ENCODE data around the gene ID1. TPM values are rescaled to one million over a fixed set of nuclear protein-coding genes. Genes with fewer than 3 reads are reported as not detected.

The ID1 gene
- total and polyA plus RNA-seq, 2 of the 13 experiments (the other 11 are each of a cell fraction or from before 2014, with no cell fraction given) = 320 to 419 TPM

DNA sequence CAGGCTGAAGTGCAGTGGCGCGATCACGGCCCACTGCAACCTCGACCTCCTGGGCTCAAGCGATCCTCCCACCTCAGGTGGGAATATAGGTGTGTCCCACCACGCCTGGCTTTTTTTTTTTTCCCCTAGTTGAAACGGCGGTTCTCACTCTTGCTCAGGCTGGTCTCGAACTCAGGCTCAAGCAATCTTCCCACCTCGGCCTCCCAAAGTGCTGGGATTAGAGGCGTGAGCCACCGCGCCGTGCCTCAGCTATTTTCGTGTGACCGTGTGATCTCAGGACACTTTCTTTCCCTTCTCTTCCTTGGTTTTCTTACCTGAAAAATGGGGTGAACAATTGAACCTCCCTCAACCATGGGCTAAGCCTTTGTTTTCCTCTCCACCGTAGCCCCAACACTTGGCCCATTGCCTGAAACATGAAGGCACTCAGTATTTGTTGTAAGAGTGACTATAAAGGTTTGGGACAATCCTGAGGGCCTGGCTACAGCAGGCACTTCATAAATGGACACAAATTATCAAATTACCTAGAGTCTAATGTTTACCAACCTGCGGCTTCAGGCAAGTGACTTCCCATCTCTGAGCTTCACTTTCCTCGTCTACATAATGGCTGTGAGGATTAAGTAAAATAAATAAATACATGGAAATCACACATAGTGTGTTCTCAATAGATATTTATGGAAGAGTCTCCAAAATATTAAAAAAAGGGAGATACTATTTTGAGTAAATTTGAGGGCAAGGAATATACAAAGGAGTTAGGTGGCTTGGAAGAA, 31.4 kb upstream of the ID1 start (continued):
- TF ChIP-seq, protein P1, sequence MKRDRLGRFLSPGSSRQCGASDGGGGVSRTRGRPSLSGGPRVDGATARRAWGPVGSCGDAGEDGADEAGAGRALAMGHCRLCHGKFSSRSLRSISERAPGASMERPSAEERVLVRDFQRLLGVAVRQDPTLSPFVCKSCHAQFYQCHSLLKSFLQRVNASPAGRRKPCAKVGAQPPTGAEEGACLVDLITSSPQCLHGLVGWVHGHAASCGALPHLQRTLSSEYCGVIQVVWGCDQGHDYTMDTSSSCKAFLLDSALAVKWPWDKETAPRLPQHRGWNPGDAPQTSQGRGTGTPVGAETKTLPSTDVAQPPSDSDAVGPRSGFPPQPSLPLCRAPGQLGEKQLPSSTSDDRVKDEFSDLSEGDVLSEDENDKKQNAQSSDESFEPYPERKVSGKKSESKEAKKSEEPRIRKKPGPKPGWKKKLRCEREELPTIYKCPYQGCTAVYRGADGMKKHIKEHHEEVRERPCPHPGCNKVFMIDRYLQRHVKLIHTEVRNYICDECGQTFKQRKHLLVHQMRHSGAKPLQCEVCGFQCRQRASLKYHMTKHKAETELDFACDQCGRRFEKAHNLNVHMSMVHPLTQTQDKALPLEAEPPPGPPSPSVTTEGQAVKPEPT (CRISPR knock-in tag; IDR thresholded peaks at IDR 0.05; ENCODE audit: low read depth) = 0 out of 2 replicates have a peak, but pooled peaks have one; percentile 28
- TF ChIP-seq KLF11 (CRISPR knock-in tag; IDR thresholded peaks at IDR 0.05) (peak; percentile 76; the same call in 1 of the 2 replicates), MAFG (CRISPR knock-in tag; IDR thresholded peaks at IDR 0.05) (no peak), ZMAT3 (CRISPR knock-in tag; conservative IDR thresholded peaks at IDR 0.05) (0 out of 2 replicates have a peak, but pooled peaks have one; percentile 0), NFIC (IDR thresholded peaks at IDR 0.05; ENCODE audit: low read length) (peak; percentile 64; the same call in 1 of the 2 replicates), ZFP82 (CRISPR knock-in tag; IDR thresholded peaks at IDR 0.05; ENCODE audit: borderline replicate concordance) (peak; percentile 72), EED (CRISPR knock-in tag; IDR thresholded peaks at IDR 0.05) (no peak), ZNF891 (CRISPR knock-in tag; IDR thresholded peaks at IDR 0.05) (peak; percentile 76; the same call in 1 of the 2 replicates), ZMYM3 (CRISPR knock-in tag; IDR thresholded peaks at IDR 0.05) (peak; percentile 97), ZNF3 (CRISPR knock-in tag; IDR thresholded peaks at IDR 0.05) (0 out of 2 replicates have a peak, but pooled peaks have one; percentile 48), SP1 (IDR thresholded peaks at IDR 0.05) (no peak), SP1 (CRISPR knock-in tag; IDR thresholded peaks at IDR 0.05) (peak; percentile 16; the same call in 1 of the 2 replicates), ADNP (CRISPR knock-in tag; IDR thresholded peaks at IDR 0.05) (peak; percentile 55), RARG (CRISPR knock-in tag; IDR thresholded peaks at IDR 0.05; ENCODE audit: low read depth) (no peak), ZNF251 (CRISPR knock-in tag; IDR thresholded peaks at IDR 0.05) (no peak), ZBTB38 (CRISPR knock-in tag; IDR thresholded peaks at IDR 0.05) (peak; percentile 6; the same call in 1 of the 2 replicates), MEF2D (CRISPR knock-in tag; IDR thresholded peaks at IDR 0.05) (no peak; the same call in 1 of the 2 replicates), ZNF205 (CRISPR knock-in tag; IDR thresholded peaks at IDR 0.05) (peak; percentile 56; the same call in 1 of the 2 replicates), ASH2L (IDR thresholded peaks at IDR 0.05; ENCODE audit: insufficient read length, low read depth, low read length) (peak; percentile 59)
- TF ChIP-seq, protein P2, sequence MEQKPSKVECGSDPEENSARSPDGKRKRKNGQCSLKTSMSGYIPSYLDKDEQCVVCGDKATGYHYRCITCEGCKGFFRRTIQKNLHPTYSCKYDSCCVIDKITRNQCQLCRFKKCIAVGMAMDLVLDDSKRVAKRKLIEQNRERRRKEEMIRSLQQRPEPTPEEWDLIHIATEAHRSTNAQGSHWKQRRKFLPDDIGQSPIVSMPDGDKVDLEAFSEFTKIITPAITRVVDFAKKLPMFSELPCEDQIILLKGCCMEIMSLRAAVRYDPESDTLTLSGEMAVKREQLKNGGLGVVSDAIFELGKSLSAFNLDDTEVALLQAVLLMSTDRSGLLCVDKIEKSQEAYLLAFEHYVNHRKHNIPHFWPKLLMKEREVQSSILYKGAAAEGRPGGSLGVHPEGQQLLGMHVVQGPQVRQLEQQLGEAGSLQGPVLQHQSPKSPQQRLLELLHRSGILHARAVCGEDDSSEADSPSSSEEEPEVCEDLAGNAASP (CRISPR knock-in tag; IDR thresholded peaks at IDR 0.05; ENCODE audit: borderline replicate concordance) = 0 out of 2 replicates have a peak, but pooled peaks have one; percentile 8
- TF ChIP-seq, protein P3, sequence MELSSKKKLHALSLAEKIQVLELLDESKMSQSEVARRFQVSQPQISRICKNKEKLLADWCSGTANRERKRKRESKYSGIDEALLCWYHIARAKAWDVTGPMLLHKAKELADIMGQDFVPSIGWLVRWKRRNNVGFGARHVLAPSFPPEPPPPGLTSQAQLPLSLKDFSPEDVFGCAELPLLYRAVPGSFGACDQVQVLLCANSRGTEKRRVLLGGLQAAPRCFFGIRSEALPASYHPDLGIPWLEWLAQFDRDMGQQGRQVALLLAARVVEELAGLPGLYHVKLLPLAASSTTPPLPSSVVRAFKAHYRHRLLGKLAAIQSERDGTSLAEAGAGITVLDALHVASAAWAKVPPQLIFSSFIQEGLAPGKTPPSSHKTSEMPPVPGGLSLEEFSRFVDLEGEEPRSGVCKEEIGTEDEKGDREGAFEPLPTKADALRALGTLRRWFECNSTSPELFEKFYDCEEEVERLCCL (CRISPR knock-in tag; IDR thresholded peaks at IDR 0.05; ENCODE audit: borderline replicate concordance) = peak; percentile 75; the same call in 1 of the 2 replicates
- TF ChIP-seq, protein P4, sequence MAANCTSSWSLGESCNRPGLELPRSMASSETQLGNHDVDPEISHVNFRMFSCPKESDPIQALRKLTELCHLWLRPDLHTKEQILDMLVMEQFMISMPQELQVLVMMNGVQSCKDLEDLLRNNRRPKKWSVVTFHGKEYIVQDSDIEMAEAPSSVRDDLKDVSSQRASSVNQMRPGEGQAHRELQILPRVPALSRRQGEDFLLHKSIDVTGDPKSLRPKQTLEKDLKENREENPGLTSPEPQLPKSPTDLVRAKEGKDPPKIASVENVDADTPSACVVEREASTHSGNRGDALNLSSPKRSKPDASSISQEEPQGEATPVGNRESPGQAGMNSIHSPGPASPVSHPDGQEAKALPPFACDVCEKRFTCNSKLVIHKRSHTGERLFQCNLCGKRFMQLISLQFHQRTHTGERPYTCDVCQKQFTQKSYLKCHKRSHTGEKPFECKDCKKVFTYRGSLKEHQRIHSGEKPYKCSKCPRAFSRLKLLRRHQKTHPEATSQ (CRISPR knock-in tag; IDR thresholded peaks at IDR 0.05; ENCODE audit: borderline replicate concordance) = peak; percentile 79; the same call in 1 of the 2 replicates
- TF ChIP-seq, protein P5, sequence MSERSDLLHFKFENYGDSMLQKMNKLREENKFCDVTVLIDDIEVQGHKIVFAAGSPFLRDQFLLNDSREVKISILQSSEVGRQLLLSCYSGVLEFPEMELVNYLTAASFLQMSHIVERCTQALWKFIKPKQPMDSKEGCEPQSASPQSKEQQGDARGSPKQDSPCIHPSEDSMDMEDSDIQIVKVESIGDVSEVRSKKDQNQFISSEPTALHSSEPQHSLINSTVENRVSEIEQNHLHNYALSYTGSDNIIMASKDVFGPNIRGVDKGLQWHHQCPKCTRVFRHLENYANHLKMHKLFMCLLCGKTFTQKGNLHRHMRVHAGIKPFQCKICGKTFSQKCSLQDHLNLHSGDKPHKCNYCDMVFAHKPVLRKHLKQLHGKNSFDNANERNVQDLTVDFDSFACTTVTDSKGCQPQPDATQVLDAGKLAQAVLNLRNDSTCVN (CRISPR knock-in tag; IDR thresholded peaks at IDR 0.05; ENCODE audit: borderline replicate concordance) = peak; percentile 75

Data from HepG2 (cell line).